Neural crest cell (in vitro differentiated cells): Measurements from ENCODE around the gene FRMD5. TPM values are rescaled to one million over a fixed set of nuclear protein-coding genes. Genes with fewer than 3 reads are reported as not detected.

Experiments
- DNase-seq: peaks from one replicate; pipeline ENCODE4 v3.0.0; 2021; ENCODE audit warnings: low read depth, mixed read lengths, low spot score
- H3K27ac Mint-ChIP-seq: one replicate; pipeline ENCODE4 v1.8.0; 2021; ENCODE audit warnings: mild to moderate bottlenecking, mixed read lengths; ENCODE audit not compliant: unreplicated experiment
- H3K27me3 Mint-ChIP-seq: 2 replicates; pipeline ENCODE4 v1.8.0; 2021; ENCODE audit warnings: low read depth, mild to moderate bottlenecking, mixed read lengths
- H3K36me3 Mint-ChIP-seq: 2 replicates; pipeline ENCODE4 v1.8.0; 2021; ENCODE audit warnings: low read depth, mild to moderate bottlenecking, mixed read lengths
- H3K4me1 Mint-ChIP-seq: 2 replicates; pipeline ENCODE4 v1.8.0; 2021; ENCODE audit warnings: mixed read lengths
- H3K4me3 Mint-ChIP-seq: one replicate; pipeline ENCODE4 v1.8.0; 2021; ENCODE audit warnings: mild to moderate bottlenecking, mixed read lengths
- H3K9me3 Mint-ChIP-seq: 2 replicates; pipeline ENCODE4 v1.8.0; 2021; ENCODE audit warnings: mixed read lengths
- total RNA-seq: library from RNA; stranded (reverse); gene quantifications from 2 replicates; pipeline ENCODE4 v1.2.1, GENCODE V29; 2021
- TF ChIP-seq, protein P1 (sequence below): fragments of 200-600 bp; sonication (generic); conservative IDR thresholded peaks from 2 replicates; pipeline ENCODE4 v1.5.0; 2021; ENCODE audit warnings: antibody characterized with exemption, mild to moderate bottlenecking

The FRMD5 gene
- total RNA-seq, 1 donor from 2014 or later: 4.3 TPM

DNA sequence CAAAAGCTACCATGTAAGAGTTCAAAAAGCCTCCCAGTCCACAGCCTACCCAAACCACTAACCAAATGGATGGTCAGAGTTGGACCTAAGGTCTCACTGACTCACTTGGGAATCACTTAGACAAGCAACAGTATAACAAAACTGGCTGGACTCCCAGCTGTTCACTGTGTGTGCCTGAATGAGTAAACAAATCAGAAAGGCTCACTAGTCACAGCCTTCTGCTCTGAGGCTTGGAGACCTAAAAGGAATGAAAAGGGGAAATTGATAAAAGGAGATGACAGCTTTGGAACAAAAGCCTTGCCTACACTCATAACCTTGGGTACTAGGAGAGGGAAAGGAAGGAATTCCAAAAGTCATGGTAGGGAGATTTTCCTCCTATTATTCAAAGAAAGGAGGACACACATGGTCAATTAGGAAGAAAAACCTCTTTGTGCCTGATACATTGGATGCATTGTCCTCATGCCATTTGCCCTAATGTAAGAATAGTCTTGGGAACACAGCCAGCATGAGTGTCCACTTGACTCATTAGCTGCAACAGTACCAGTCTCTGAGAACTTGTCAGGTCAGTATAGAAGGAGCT lies 92.3 kb downstream of the FRMD5 start:
- Mint-ChIP-seq H3K4me3 (no peak overlapping the region), H3K9me3 (no peaks in the 10 kb centered on the region), H3K4me1 (peaks cover 20% of the 10 kb centered on the region), H3K27me3 (peaks cover 63% of the 10 kb centered on the region), H3K36me3 (no peaks in the 10 kb centered on the region), H3K27ac (peak overlapping the region; percentile 10)
- peak; percentile 3 for DNase-seq
- TF ChIP-seq, protein P1, sequence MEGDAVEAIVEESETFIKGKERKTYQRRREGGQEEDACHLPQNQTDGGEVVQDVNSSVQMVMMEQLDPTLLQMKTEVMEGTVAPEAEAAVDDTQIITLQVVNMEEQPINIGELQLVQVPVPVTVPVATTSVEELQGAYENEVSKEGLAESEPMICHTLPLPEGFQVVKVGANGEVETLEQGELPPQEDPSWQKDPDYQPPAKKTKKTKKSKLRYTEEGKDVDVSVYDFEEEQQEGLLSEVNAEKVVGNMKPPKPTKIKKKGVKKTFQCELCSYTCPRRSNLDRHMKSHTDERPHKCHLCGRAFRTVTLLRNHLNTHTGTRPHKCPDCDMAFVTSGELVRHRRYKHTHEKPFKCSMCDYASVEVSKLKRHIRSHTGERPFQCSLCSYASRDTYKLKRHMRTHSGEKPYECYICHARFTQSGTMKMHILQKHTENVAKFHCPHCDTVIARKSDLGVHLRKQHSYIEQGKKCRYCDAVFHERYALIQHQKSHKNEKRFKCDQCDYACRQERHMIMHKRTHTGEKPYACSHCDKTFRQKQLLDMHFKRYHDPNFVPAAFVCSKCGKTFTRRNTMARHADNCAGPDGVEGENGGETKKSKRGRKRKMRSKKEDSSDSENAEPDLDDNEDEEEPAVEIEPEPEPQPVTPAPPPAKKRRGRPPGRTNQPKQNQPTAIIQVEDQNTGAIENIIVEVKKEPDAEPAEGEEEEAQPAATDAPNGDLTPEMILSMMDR: no peak

DNA sequence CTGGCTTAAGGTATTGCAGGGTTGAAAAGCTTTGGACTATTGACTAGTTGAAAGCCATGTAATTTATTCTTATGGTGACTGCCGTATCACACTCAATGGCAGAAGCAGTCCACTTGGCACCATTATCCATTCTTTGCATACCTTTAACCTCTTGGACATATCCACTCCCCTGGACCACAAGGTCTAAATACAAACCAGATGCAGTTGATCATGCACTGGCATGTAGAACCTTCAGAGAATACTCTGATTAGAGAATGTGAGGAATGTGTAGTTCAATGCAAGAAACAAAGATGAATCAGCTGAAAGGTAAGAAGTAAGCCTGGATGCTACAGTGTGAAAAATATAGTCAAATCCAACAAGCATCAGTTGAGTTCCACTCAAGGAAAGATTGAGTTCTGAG lies 93.1 kb downstream of the FRMD5 start:
- TF ChIP-seq, protein P1: no peak
- Mint-ChIP-seq H3K27ac (no peak overlapping the region), H3K4me3 (no peak overlapping the region), H3K36me3 (no peaks in the 10 kb centered on the region), H3K4me1 (peaks cover 21% of the 10 kb centered on the region), H3K9me3 (no peaks in the 10 kb centered on the region), H3K27me3 (peaks cover 65% of the 10 kb centered on the region)
- DNase-seq: no peak

DNA sequence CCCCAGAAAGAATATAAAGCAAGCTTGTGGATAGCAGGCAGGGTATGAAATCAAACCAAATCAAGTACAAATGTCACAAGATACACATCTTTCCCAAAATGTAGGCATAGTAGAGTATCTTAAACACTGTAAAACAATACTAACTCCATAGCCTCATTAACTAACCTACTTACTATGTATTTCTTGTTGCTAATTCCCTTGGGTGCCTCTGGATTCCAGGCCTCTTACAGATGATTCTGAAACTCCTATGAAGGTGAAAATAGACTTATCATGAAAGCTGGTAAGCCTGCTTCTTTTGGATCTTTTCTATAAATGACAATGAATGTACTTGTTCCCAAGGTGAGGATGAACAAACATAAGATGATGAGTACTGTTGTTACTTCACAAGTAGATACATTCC lies 93.8 kb downstream of the FRMD5 start:
- H3K9me3 Mint-ChIP-seq: no peaks in the 10 kb centered on the region
- H3K27me3 Mint-ChIP-seq: peaks cover 65% of the 10 kb centered on the region
- no peak for DNase-seq
- no peak overlapping the region for H3K27ac Mint-ChIP-seq
- TF ChIP-seq, protein P1: no peak
- H3K36me3 Mint-ChIP-seq: no peaks in the 10 kb centered on the region
- peaks cover 23% of the 10 kb centered on the region for H3K4me1 Mint-ChIP-seq
- H3K4me3 Mint-ChIP-seq: no peak overlapping the region

GRCh38 chr15:44099671-44100070 lies 95.4 kb downstream of the FRMD5 start:
- no peaks in the 10 kb centered on the region for H3K36me3 Mint-ChIP-seq
- TF ChIP-seq, protein P1: no peak
- no peaks in the 10 kb centered on the region for H3K9me3 Mint-ChIP-seq
- peaks cover 23% of the 10 kb centered on the region for H3K4me1 Mint-ChIP-seq
- DNase-seq: no peak
- peaks cover 61% of the 10 kb centered on the region for H3K27me3 Mint-ChIP-seq
- H3K4me3 Mint-ChIP-seq: no peak overlapping the region
- no peak overlapping the region for H3K27ac Mint-ChIP-seq

- H3K27ac Mint-ChIP-seq: no peak overlapping the region
- H3K4me3 Mint-ChIP-seq: no peak overlapping the region
- DNase-seq: no peak
- H3K9me3 Mint-ChIP-seq: no peaks in the 10 kb centered on the region
- TF ChIP-seq, protein P1: no peak
- peaks cover 11% of the 10 kb centered on the region for H3K4me1 Mint-ChIP-seq
- H3K27me3 Mint-ChIP-seq: peaks cover 60% of the 10 kb centered on the region
- no peaks in the 10 kb centered on the region for H3K36me3 Mint-ChIP-seq
These were observed 97.5 kb downstream of the FRMD5 start for GRCh38 chr15:44097552-44097951.
